ENCODE results near the gene FOLR1. TPM values are rescaled to one million over a fixed set of nuclear protein-coding genes. Genes with fewer than 3 reads are reported as not detected.
"Not testable (repeated sequence)": the region's sequence is repeated elsewhere in the genome, so short reads cannot be mapped to it uniquely, and the experiment has no call there.

The FOLR1 gene
- total and polyA plus RNA-seq, 10 of the 15 experiments (the other 5 are each of a cell fraction or from before 2014, with no cell fraction given): not detected

DNA sequence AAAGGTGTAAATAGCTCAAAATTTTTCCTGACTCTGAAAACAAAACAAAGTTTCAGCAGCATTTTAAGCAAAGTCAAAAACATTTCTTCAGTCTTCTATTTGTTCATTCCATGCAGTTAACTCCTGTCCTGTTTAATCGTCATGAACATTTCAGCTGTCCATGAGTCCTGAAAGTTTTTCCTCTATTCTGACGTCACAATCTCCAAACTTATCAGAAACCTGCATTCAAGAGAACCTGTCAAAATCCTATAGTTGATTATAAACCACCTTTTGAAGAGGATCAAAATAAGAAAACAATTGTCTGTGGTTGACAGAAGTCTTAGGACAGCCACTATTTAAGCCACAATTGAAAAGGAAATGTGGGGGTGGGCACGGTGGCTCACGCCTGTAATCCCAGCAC is 41.1 kb upstream of the FOLR1 start (continued):
- TF ChIP-seq, protein P1, sequence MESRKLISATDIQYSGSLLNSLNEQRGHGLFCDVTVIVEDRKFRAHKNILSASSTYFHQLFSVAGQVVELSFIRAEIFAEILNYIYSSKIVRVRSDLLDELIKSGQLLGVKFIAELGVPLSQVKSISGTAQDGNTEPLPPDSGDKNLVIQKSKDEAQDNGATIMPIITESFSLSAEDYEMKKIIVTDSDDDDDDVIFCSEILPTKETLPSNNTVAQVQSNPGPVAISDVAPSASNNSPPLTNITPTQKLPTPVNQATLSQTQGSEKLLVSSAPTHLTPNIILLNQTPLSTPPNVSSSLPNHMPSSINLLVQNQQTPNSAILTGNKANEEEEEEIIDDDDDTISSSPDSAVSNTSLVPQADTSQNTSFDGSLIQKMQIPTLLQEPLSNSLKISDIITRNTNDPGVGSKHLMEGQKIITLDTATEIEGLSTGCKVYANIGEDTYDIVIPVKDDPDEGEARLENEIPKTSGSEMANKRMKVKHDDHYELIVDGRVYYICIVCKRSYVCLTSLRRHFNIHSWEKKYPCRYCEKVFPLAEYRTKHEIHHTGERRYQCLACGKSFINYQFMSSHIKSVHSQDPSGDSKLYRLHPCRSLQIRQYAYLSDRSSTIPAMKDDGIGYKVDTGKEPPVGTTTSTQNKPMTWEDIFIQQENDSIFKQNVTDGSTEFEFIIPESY (IDR thresholded peaks at IDR 0.05): no peak
- TF ChIP-seq KDM1A (IDR thresholded peaks at IDR 0.05; ENCODE audit: borderline replicate concordance) (no peak), KLF5 (IDR thresholded peaks at IDR 0.05; ENCODE audit: partially characterized antibody) (no peak), IKZF2 (IDR thresholded peaks at IDR 0.05) (no peak), RCOR1 (conservative IDR thresholded peaks at IDR 0.05; ENCODE audit: low read depth, low read length) (no peak), POU2F2 (IDR thresholded peaks at IDR 0.05; ENCODE audit: borderline replicate concordance, low read depth, low read length) (no peak), NR2F1 (conservative IDR thresholded peaks at IDR 0.05) (no peak), TCF3 (IDR thresholded peaks at IDR 0.05; ENCODE audit: borderline replicate concordance, insufficient read depth, low read depth, low read length) (no peak)
- TF ChIP-seq, protein P2, sequence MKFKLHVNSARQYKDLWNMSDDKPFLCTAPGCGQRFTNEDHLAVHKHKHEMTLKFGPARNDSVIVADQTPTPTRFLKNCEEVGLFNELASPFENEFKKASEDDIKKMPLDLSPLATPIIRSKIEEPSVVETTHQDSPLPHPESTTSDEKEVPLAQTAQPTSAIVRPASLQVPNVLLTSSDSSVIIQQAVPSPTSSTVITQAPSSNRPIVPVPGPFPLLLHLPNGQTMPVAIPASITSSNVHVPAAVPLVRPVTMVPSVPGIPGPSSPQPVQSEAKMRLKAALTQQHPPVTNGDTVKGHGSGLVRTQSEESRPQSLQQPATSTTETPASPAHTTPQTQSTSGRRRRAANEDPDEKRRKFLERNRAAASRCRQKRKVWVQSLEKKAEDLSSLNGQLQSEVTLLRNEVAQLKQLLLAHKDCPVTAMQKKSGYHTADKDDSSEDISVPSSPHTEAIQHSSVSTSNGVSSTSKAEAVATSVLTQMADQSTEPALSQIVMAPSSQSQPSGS (IDR thresholded peaks at IDR 0.05; ENCODE audit: low read length): no peak

DNA sequence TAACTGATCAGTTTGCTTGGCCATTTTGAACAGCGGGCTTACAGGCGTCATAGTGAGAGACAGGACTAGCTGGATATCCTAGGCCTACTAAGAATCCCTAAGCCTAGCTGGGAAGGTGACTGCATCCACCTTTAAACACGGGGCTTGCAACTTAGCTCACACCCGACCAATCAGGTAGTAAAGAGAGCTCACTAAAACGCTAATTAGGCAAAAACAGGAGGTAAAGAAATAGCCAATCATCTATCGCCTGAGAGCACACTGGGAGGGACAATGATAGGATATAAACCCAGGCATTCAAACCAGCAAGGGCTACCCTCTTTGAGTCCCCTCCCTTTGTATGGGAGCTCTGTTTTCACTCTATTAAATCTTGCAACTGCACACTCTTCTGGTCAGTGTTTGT is 38.1 kb upstream of the FOLR1 start:
- intact Hi-C loops (cut with micrococcal nuclease; ENCODE audit: unreplicated experiment); BruUV-seq (replicated peaks); H3K9me3 ChIP-seq (replicated peaks; ENCODE audit: control insufficient read depth, insufficient read depth, low read length); in situ Hi-C loops (cut with MboI); H3K9ac ChIP-seq (ENCODE audit: control insufficient read depth, insufficient read depth, low read length); H3K4me2 ChIP-seq (ENCODE audit: control insufficient read depth, insufficient read depth); H2AFZ ChIP-seq (ENCODE audit: control insufficient read depth, low read depth, low read length); H3K27me3 ChIP-seq (replicated peaks in 1 of 2; ENCODE audit: control insufficient read depth in 2 of 2, insufficient read depth in 2 of 2, low read length in 1 of 2); H3K4me1 ChIP-seq (ENCODE audit: control insufficient read depth, insufficient read depth, low read length); H3K79me2 ChIP-seq (ENCODE audit: control insufficient read depth, insufficient read depth, low read length); ATAC-seq; H3K4me3 ChIP-seq; FAIRE-seq; H3K36me3 ChIP-seq (ENCODE audit: control insufficient read depth in 2 of 2, insufficient read depth in 2 of 2, low read length in 1 of 2); H4K20me1 ChIP-seq (ENCODE audit: control insufficient read depth, insufficient read depth); H3K27ac ChIP-seq (ENCODE audit: control insufficient read depth, insufficient read depth); POLR2A ChIA-PET; DNase-seq (ENCODE audit: low read depth, low spot score): not testable (repeated sequence)
- RAD21 ChIA-PET (ENCODE audit: unreplicated experiment): interaction anchor here (1.0 to 1.6 kb wide), 3 partner anchors 9 to 175 kb away, joined by 3 to 4 read pairs (median 3); no protein-coding TSS in a partner anchor
- CTCF ChIA-PET: interaction anchor here (0.7 to 7.3 kb wide), 5 partner anchors 9 to 341 kb away, joined by 3 to 52 read pairs (median 4); no protein-coding TSS in a partner anchor
- SMC1A ChIA-PET (ENCODE audit: uncharacterized antibody, unreplicated experiment): interaction anchor here (3.6 kb wide), 1 partner anchor 10 kb away, joined by 17 read pairs; no protein-coding TSS in a partner anchor
- WGBS (ENCODE audit: insufficient coverage, insufficient replicate concordance, low lambda C conversion rate, missing lambda C conversion rate): 52% methylated on average over 6 of the region's 6 CpGs
